Mesenchymal stem cell (in vitro differentiated cells and primary cell): ENCODE measurements around the gene FAHD2A.
A peak's percentile ranks its signal among the peaks of the same experiment; 100 is the strongest.
"Not testable (repeated sequence)": the region's sequence is repeated elsewhere in the genome, so short reads cannot be mapped to it uniquely, and the experiment has no call there.

Experiments
- DNase-seq: peaks from one replicate; pipeline ENCODE4 v3.0.0-alpha.2; 2013
- H2AFZ ChIP-seq: one replicate; pipeline ENCODE4 v1.6.1; 2013; ENCODE audit warnings: low read depth, mild to moderate bottlenecking, control low read depth, inconsistent platforms, low read length, moderate library complexity
- H2AK5ac ChIP-seq: 2 replicates; pipeline ENCODE4 v1.6.1; 2013; ENCODE audit warnings: low read length, moderate library complexity, mild to moderate bottlenecking, inconsistent platforms; ENCODE audit not compliant: severe bottlenecking
- H2BK120ac ChIP-seq: one replicate; pipeline ENCODE4 v1.6.1; 2013; ENCODE audit warnings: low read depth, mild to moderate bottlenecking, inconsistent platforms, low read length, moderate library complexity
- H2BK12ac ChIP-seq, 2 experiments: one replicate each; pipeline ENCODE4 v1.6.1; 2013; ENCODE audit warnings: inconsistent platforms in 2 of 2, low read length in 2 of 2, mild to moderate bottlenecking in 2 of 2, moderate library complexity in 2 of 2, control low read depth in 1 of 2
- H2BK15ac ChIP-seq: one replicate; pipeline ENCODE4 v1.6.1; 2013; ENCODE audit warnings: mild to moderate bottlenecking, low read depth, inconsistent platforms; ENCODE audit not compliant: poor library complexity, severe bottlenecking
- H2BK5ac ChIP-seq: 2 replicates; pipeline ENCODE4 v1.6.1; 2013; ENCODE audit warnings: low read depth, mild to moderate bottlenecking, low read length, control low read depth, inconsistent platforms; ENCODE audit not compliant: poor library complexity, severe bottlenecking
- H3K14ac ChIP-seq, 2 experiments: one replicate each; pipeline ENCODE4 v1.6.1; 2013; ENCODE audit warnings: inconsistent platforms in 2 of 2, low read length in 2 of 2, control low read depth in 1 of 2, mild to moderate bottlenecking in 1 of 2, moderate library complexity in 1 of 2
- H3K18ac ChIP-seq, 2 experiments: one replicate each; pipeline ENCODE4 v1.6.1; 2013; ENCODE audit warnings: inconsistent platforms in 2 of 2, low read length in 2 of 2, control low read depth in 1 of 2, low read depth in 1 of 2, mild to moderate bottlenecking in 1 of 2
- H3K23ac ChIP-seq, 2 experiments: one replicate each; pipeline ENCODE4 v1.6.1; 2013; ENCODE audit warnings: inconsistent platforms in 2 of 2, low read length in 2 of 2, mild to moderate bottlenecking in 2 of 2, moderate library complexity in 2 of 2, control low read depth in 1 of 2
- H3K27ac ChIP-seq: 2 replicates; pipeline ENCODE4 v1.5.1; 2013; ENCODE audit warnings: mild to moderate bottlenecking, moderate library complexity, low read length, control low read depth, inconsistent platforms; ENCODE audit not compliant: poor library complexity, severe bottlenecking
- H3K27me3 ChIP-seq, 2 experiments: 2 replicates each; pipeline versions ENCODE4 v1.6.1 to v1.7.0; 2013; ENCODE audit warnings: low read length in 2 of 2, mild to moderate bottlenecking in 2 of 2, moderate library complexity in 2 of 2, control low read depth in 1 of 2, inconsistent platforms in 1 of 2; ENCODE audit not compliant: control insufficient read depth in 1 of 2, insufficient read depth in 1 of 2
- H3K36me3 ChIP-seq, 2 experiments: 2 replicates each; pipeline versions ENCODE4 v1.6.1 to v1.7.0; 2013; ENCODE audit warnings: low read length in 2 of 2, control low read depth in 1 of 2, inconsistent platforms in 1 of 2, low read depth in 1 of 2, mild to moderate bottlenecking in 1 of 2; ENCODE audit not compliant: insufficient read depth in 2 of 2, control insufficient read depth in 1 of 2
- H3K4ac ChIP-seq, 2 experiments: one replicate each; pipeline ENCODE4 v1.6.1; 2013; ENCODE audit warnings: inconsistent platforms in 2 of 2, low read length in 2 of 2, mild to moderate bottlenecking in 2 of 2, moderate library complexity in 2 of 2, control low read depth in 1 of 2, low read depth in 1 of 2
- H3K4me1 ChIP-seq: 2 replicates; pipeline ENCODE4 v1.6.1; 2013; ENCODE audit warnings: low read depth, low read length, control low read depth; ENCODE audit not compliant: control insufficient read depth, insufficient read depth
- H3K4me2 ChIP-seq: 2 replicates; pipeline ENCODE4 v1.6.1; 2013; ENCODE audit warnings: low read length, mild to moderate bottlenecking, inconsistent platforms; ENCODE audit not compliant: poor library complexity, severe bottlenecking
- H3K4me3 ChIP-seq, 2 experiments: 2 replicates each; pipeline versions ENCODE4 v1.5.1 to v1.7.0; 2013; ENCODE audit warnings: low read length in 2 of 2, mild to moderate bottlenecking in 2 of 2, control low read depth in 1 of 2, low read depth in 1 of 2; ENCODE audit not compliant: insufficient read depth in 1 of 2
- H3K79me1 ChIP-seq: replicated peaks from 2 replicates; pipeline ENCODE4 v1.6.1; 2013; ENCODE audit warnings: mild to moderate bottlenecking, control low read depth, low read length, inconsistent platforms; ENCODE audit not compliant: poor library complexity, severe bottlenecking
- H3K9ac ChIP-seq: 2 replicates; pipeline ENCODE4 v1.7.0; 2013; ENCODE audit warnings: mild to moderate bottlenecking, low read length, moderate library complexity
- H3K9me3 ChIP-seq: 2 replicates; pipeline ENCODE4 v1.7.0; 2013; ENCODE audit warnings: mild to moderate bottlenecking, low read length; ENCODE audit not compliant: control insufficient read depth
- H4K8ac ChIP-seq: one replicate; pipeline ENCODE4 v1.6.1; 2013; ENCODE audit warnings: inconsistent platforms, mild to moderate bottlenecking, low read length, moderate library complexity
- H4K91ac ChIP-seq: one replicate; pipeline ENCODE4 v1.6.1; 2013; ENCODE audit warnings: mild to moderate bottlenecking, low read length, inconsistent platforms
- WGBS: methylation state at CpG from one replicate; pipeline ENCODE4 v1.1.7; 2013; ENCODE audit warnings: mixed read lengths; 5-methylcytosine and 5-hydroxymethylcytosine counted together

FAHD2A gene

GRCh38 chr2:95433973-95434372 lies 31.5 kb downstream of the FAHD2A start:
- H3K4me1 ChIP-seq, H3K36me3 ChIP-seq, H2AFZ ChIP-seq, H4K91ac ChIP-seq, H3K79me1 ChIP-seq, H4K8ac ChIP-seq, H3K4ac ChIP-seq, DNase-seq, H3K23ac ChIP-seq, H3K14ac ChIP-seq, H3K4me2 ChIP-seq, H3K9me3 ChIP-seq, H2BK12ac ChIP-seq, H3K18ac ChIP-seq, H3K4me3 ChIP-seq, H2BK15ac ChIP-seq, H2BK120ac ChIP-seq, H3K27me3 ChIP-seq: not testable (repeated sequence)
- peak overlapping the region; percentile 38 for H3K9ac ChIP-seq
- H2AK5ac ChIP-seq: peak overlapping the region; percentile 99
- H3K27ac ChIP-seq: peak overlapping the region; percentile 100
- H2BK5ac ChIP-seq: peak overlapping the region; percentile 100
- WGBS: no CpG with 5 or more reads among the region's 2 CpGs

- not testable (repeated sequence) for H3K36me3 ChIP-seq, H2AFZ ChIP-seq, H3K4me1 ChIP-seq, H3K27me3 ChIP-seq, H2BK12ac ChIP-seq, H3K14ac ChIP-seq, H4K8ac ChIP-seq, H3K9ac ChIP-seq, H3K23ac ChIP-seq, H3K9me3 ChIP-seq, H3K4me2 ChIP-seq, H2BK15ac ChIP-seq, H3K4ac ChIP-seq, H2BK5ac ChIP-seq, H4K91ac ChIP-seq, H2AK5ac ChIP-seq, H3K79me1 ChIP-seq, H2BK120ac ChIP-seq, H3K4me3 ChIP-seq, H3K18ac ChIP-seq
- WGBS: no CpG with 5 or more reads among the region's 3 CpGs
- peak overlapping the region; percentile 39 for H3K27ac ChIP-seq
- DNase-seq: peak; percentile 13
Measured at GRCh38 chr2:95434507-95435076, 32.1 kb downstream of the FAHD2A start.

DNA sequence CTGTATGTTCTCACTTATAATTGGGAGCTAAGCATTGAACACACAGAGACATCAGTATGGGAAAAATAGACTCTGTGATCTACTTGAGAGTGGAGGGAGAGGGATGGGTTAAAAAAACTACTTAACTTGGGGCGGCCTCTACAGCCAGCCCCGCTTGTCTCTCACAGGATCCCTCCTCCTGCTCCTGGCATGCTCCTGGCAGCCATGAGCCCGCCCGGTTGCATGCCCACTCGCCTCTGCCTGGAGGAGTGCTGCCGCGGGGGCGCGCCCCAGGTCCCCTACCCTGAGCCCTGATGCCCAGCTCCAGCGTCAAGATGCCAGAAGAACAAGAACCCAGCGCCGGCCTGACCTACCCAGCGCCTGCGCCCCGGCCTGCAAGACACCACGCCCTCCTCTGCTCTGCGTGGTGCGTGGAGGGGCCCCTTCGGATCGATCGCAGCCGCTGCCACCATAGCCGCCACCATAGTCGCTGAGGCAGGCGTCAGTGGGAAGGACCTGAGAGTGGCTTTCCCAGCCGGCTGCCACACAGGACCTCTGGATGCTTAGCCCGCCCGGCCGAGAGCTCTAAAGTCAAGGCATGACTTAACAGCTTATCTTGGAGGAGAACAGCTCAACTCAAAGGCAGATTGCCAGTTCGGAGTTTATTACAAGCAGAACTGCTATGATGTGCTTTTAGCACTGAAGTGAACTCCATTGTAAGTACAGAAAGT lies 32.8 kb downstream of the FAHD2A start:
- H3K79me1 ChIP-seq, H3K9ac ChIP-seq, H3K27ac ChIP-seq, H3K4ac ChIP-seq, H3K27me3 ChIP-seq, H3K4me1 ChIP-seq, H3K9me3 ChIP-seq, H2AK5ac ChIP-seq, H3K23ac ChIP-seq, H3K4me2 ChIP-seq, H3K4me3 ChIP-seq, H2BK120ac ChIP-seq, DNase-seq, H3K18ac ChIP-seq, H2AFZ ChIP-seq, H3K36me3 ChIP-seq, H4K91ac ChIP-seq, H2BK5ac ChIP-seq, H2BK15ac ChIP-seq, H4K8ac ChIP-seq, H3K14ac ChIP-seq, H2BK12ac ChIP-seq: not testable (repeated sequence)
- no CpG with 5 or more reads among the region's 30 CpGs for WGBS

DNA sequence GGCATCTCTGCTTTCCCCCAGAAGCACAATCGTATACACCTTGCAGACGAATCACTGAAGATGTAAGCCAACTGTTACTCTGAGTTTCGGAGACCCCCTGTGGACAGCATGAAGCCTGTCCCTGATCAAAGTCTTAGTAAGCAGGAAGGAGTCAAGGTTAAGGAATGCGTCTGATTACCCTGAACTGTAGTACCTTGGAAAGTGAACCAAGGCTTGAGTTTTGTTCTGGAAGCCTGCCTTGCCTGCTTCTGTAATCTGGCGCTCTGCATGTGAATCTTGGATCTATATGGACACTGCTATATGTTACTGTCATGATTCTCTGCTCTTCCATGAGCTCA lies 33.3 kb downstream of the FAHD2A start:
- not testable (repeated sequence) for H3K27ac ChIP-seq, H2AFZ ChIP-seq, H3K4me1 ChIP-seq, H3K9ac ChIP-seq, H2BK5ac ChIP-seq, H3K4ac ChIP-seq, H3K18ac ChIP-seq, H4K91ac ChIP-seq, H2AK5ac ChIP-seq, H3K23ac ChIP-seq, H2BK15ac ChIP-seq, H3K4me3 ChIP-seq, H3K79me1 ChIP-seq, H2BK120ac ChIP-seq, DNase-seq, H3K36me3 ChIP-seq, H3K9me3 ChIP-seq, H2BK12ac ChIP-seq, H4K8ac ChIP-seq, H3K27me3 ChIP-seq, H3K4me2 ChIP-seq, H3K14ac ChIP-seq
- no CpG with 5 or more reads among the region's 5 CpGs for WGBS
